Thyroid gland (tissue), 4 donors: Measurements from ENCODE around the gene KRT31. TPM values are rescaled to one million over a fixed set of nuclear protein-coding genes. Genes with fewer than 3 reads are reported as not detected.
"Not testable (repeated sequence)": the region's sequence is repeated elsewhere in the genome, so short reads cannot be mapped to it uniquely, and the experiment has no call there.

Experiments used
- DNase-seq, 2 donors: peaks; one replicate each; pipeline ENCODE4 v3.0.0-alpha.2; 2019
- H3K27ac ChIP-seq, 3 donors: fragments of 200-600 bp; sonication (generic); 1 replicate in 2 of 3; 2 replicates in 1 of 3; pipeline ENCODE4 v1.5.1; 2016 to 2019; ENCODE audit warnings: mild to moderate bottlenecking in 1 of 3, moderate library complexity in 1 of 3
- H3K27me3 ChIP-seq: fragments of 200-600 bp; sonication (generic); one replicate; pipeline ENCODE4 v1.5.1; 2019
- H3K36me3 ChIP-seq, 2 donors: fragments of 200-600 bp; sonication (generic); one replicate each; pipeline ENCODE4 v1.5.1; 2016 to 2019
- H3K4me1 ChIP-seq, 2 donors: fragments of 200-600 bp; sonication (generic); one replicate each; pipeline ENCODE4 v1.5.1; 2017 to 2019
- H3K4me3 ChIP-seq, 3 donors: fragments of 200-600 bp; sonication (generic); replicated peaks in 1 of 3; 1 replicate in 2 of 3; 2 replicates in 1 of 3; pipeline ENCODE4 v1.5.1; 2016; ENCODE audit warnings: mild to moderate bottlenecking in 1 of 3
- H3K9me3 ChIP-seq: fragments of 200-600 bp; sonication (generic); one replicate; pipeline ENCODE4 v1.5.1; 2017
- POLR2A ChIP-seq, 2 donors: fragments of 450-650 bp; IDR thresholded peaks; one replicate each; pipeline ENCODE4 v1.6.1; 2017; ENCODE audit warnings: antibody characterized with exemption in 2 of 2, mild to moderate bottlenecking in 2 of 2, moderate library complexity in 1 of 2
- whole genome bisulfite sequencing, 2 donors: methylation state at CpG; one replicate each; pipeline ENCODE4 v1.1.5; 2017; 5-methylcytosine and 5-hydroxymethylcytosine counted together
- intact Hi-C: fragments of 100-400 bp; cut with DNase I; formaldehyde crosslinking; loops from one replicate; pipeline ENCODE4 v1.15.1; 2023
- total RNA-seq, 4 donors: library from RNA; depleted of rRNA; stranded (reverse); fragments of >200 nt; gene quantifications; one replicate each; pipeline ENCODE4 v1.2.3, GENCODE V29; 2016
- TF ChIP-seq, protein P1 (sequence below), 6 experiments: fragments of 200-600 bp in 3 of 6; fragments of 450-650 bp in 3 of 6; sonication (generic) in 3 of 6; IDR thresholded peaks; one replicate each; pipeline ENCODE4 v1.5.1; 2016 to 2019; ENCODE audit warnings: antibody characterized with exemption in 6 of 6, mild to moderate bottlenecking in 2 of 6, inconsistent platforms in 1 of 6, moderate library complexity in 1 of 6

Gene KRT31
- total RNA-seq, 4 donors from 2014 or later, result not detected

DNA sequence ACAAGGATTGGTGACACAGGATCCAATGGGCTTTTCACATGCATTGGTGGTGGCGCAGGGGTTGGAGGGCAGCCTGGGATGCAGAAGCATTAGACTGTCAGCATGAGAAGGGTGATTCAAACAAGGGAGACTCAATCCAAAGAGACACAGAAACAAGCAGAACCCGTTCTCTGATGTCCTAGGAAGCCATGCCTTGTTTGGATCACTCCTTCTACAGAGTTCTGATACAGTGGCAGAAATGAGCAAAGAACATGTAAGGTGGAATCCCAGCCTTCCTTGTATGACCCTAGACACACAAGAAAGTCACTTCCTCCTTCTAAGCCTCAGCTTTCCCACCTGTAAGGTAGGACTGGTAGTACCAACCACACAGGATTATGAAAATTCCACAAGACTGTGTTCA, 33.5 kb downstream of the KRT31 start:
- Histone ChIP-seq H3K36me3 (no peaks in the 10 kb centered on the region), H3K4me1 (no peaks in the 10 kb centered on the region), H3K9me3 (no peaks in the 10 kb centered on the region), H3K27me3 (no peaks in the 10 kb centered on the region), H3K27ac (no peak overlapping the region), H3K4me3 (no peak overlapping the region)
- intact Hi-C loops, result no loop called here
- 85 to 86% methylated on average over 2 of the region's 2 CpGs for WGBS, 2 donors
- no peak for DNase-seq
- TF ChIP-seq, protein P1, sequence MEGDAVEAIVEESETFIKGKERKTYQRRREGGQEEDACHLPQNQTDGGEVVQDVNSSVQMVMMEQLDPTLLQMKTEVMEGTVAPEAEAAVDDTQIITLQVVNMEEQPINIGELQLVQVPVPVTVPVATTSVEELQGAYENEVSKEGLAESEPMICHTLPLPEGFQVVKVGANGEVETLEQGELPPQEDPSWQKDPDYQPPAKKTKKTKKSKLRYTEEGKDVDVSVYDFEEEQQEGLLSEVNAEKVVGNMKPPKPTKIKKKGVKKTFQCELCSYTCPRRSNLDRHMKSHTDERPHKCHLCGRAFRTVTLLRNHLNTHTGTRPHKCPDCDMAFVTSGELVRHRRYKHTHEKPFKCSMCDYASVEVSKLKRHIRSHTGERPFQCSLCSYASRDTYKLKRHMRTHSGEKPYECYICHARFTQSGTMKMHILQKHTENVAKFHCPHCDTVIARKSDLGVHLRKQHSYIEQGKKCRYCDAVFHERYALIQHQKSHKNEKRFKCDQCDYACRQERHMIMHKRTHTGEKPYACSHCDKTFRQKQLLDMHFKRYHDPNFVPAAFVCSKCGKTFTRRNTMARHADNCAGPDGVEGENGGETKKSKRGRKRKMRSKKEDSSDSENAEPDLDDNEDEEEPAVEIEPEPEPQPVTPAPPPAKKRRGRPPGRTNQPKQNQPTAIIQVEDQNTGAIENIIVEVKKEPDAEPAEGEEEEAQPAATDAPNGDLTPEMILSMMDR (IDR thresholded peaks at IDR 0.05), result no peak
- no peak for TF ChIP-seq POLR2A (IDR thresholded peaks at IDR 0.05)

- H3K9me3 ChIP-seq, result no peaks in the 10 kb centered on the region
- H3K4me3 ChIP-seq, result no peak overlapping the region
- TF ChIP-seq, protein P1 (IDR thresholded peaks at IDR 0.05), result no peak
- no peak for TF ChIP-seq POLR2A (IDR thresholded peaks at IDR 0.05)
- H3K4me1 ChIP-seq, result no peaks in the 10 kb centered on the region
- H3K27ac ChIP-seq, result no peak overlapping the region
- no peaks in the 10 kb centered on the region for H3K27me3 ChIP-seq
- intact Hi-C loops, result no loop called here
- WGBS, 2 donors, result 89 to 90% methylated on average over 5 of the region's 5 CpGs
- no peaks in the 10 kb centered on the region for H3K36me3 ChIP-seq
- DNase-seq, result no peak
Measured at GRCh38 chr17:41360296-41360995, 37.0 kb downstream of the KRT31 start.

DNA sequence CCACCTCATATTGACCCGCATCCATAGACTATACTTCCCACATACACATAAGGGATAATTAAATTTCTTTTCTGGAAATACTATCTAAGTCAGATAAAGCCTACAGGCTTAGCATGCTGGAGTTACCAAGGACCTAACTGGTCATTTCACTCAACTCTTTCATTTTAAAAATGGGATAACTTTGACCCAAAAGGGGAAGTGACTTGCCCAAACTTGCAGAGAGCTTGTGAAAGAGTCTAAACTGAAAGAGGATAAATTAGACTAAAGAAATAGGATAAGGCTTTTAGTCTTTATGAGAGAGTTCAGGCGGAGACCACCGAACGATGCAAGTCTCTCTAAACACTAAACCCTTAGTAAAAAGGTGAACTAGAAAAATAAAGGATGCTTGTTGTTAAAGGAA, 42.9 kb downstream of the KRT31 start:
- Histone ChIP-seq H3K4me3 (no peak overlapping the region), H3K4me1 (no peaks in the 10 kb centered on the region), H3K9me3 (no peaks in the 10 kb centered on the region), H3K27ac (no peak overlapping the region), H3K36me3 (no peaks in the 10 kb centered on the region), H3K27me3 (no peaks in the 10 kb centered on the region)
- DNase-seq, result no peak
- WGBS, 2 donors, result 95 to 96% methylated on average over 4 of the region's 4 CpGs
- intact Hi-C loops, result no loop called here
- no peak for TF ChIP-seq POLR2A (IDR thresholded peaks at IDR 0.05)
- TF ChIP-seq, protein P1 (IDR thresholded peaks at IDR 0.05), result no peak

DNA sequence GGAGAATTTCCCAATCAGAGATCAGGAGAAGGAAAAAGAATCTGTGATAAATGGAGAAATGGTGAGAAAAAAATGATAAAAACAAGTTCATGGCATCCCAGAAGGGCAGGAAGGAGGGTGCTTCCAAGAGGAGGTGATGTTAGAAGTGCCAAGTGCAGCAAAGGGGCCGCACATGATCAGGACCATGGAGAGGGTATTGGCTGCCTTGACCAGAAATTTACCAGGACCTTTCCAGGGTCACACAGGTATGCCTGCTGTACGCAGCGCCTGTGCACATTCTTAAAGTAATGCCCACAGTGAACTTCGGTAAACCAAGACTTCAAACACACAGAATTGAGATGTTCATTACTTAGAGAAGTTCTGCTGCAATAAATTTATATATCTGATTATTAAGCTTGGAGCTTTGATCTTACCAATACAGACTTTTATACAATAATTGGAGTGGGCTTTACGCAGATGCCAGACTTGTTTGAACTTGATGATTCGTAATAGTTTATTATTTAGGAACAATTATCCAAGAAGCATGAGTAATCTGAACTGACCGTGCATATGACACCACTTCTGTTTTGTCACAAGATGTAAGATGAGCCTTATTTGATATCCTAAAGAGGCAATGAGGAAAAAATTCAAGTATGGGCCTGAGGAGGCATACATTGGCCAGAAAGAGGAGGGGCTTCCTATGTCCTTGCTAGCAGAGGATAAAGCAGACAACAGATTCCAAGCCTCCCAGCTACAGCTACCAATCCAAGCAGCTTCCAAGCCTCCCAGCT, 44.6 kb downstream of the KRT31 start:
- Histone ChIP-seq H3K36me3 (no peaks in the 10 kb centered on the region), H3K4me1 (no peaks in the 10 kb centered on the region), H3K4me3 (no peak overlapping the region), H3K27me3 (no peaks in the 10 kb centered on the region), H3K9me3 (no peaks in the 10 kb centered on the region), H3K27ac (no peak overlapping the region)
- TF ChIP-seq POLR2A (IDR thresholded peaks at IDR 0.05), result no peak
- TF ChIP-seq, protein P1 (IDR thresholded peaks at IDR 0.05), result no peak
- no peak for DNase-seq
- intact Hi-C loops, result no loop called here
- WGBS, 2 donors, result 76 to 79% methylated on average over 7 of the region's 7 CpGs

GRCh38 chr17:41351177-41351576, 46.2 kb downstream of the KRT31 start:
- Histone ChIP-seq H3K36me3 (no peaks in the 10 kb centered on the region), H3K27ac (no peak overlapping the region), H3K27me3 (no peaks in the 10 kb centered on the region), H3K4me3 (no peak overlapping the region), H3K4me1 (no peaks in the 10 kb centered on the region), H3K9me3 (no peaks in the 10 kb centered on the region)
- intact Hi-C loops, result no loop called here
- TF ChIP-seq POLR2A (IDR thresholded peaks at IDR 0.05), result no peak
- TF ChIP-seq, protein P1 (IDR thresholded peaks at IDR 0.05), result no peak
- WGBS, 2 donors, result 88 to 93% methylated on average over 2 of the region's 2 CpGs
- no peak for DNase-seq

DNA sequence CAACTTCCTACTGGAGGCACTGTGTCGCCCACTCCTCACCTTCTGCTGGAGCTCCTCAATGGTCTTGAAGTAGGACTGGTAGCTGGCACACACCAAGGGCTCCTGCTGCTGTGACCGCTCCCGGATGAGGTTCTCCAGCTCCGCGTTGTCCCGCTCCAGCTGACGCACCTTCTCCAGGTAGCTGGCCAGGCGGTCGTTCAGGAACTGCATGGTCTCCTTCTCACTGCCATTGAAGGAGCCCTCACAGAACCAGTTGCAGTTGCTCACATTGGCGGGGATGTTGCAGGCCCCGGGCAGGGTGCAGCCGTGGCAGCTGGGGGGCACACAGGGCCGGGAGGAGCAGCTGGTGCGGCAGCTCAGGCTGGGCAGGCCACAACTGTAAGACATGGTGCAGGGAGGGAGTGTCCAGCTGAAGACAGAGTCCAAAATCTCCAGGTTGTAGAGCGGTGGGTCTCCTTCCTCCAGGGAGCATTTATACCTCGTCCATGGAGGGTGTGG, 47.0 kb downstream of the KRT31 start, which contains the start of gene KRT33A:
Gene KRT33A, minus strand, starts transcription at position 448 of the 498 bp plus-strand sequence. Its CDS starts 61 bp downstream, at position 387.
- H3K36me3 ChIP-seq, DNase-seq, H3K4me1 ChIP-seq, H3K27ac ChIP-seq, intact Hi-C loops, H3K9me3 ChIP-seq, H3K27me3 ChIP-seq, H3K4me3 ChIP-seq: not testable (repeated sequence)
- 84 to 94% methylated on average over 16 of the region's 16 CpGs for WGBS, 2 donors
